NCI-H2196 (cell line): Measurements from ENCODE around the gene TNNT1.

Experiments used
- DNase-seq: peaks from one replicate; lab custom pipeline; 2025; ENCODE audit not compliant: unreplicated experiment; lab: John Stamatoyannopoulos, UW

TNNT1 gene

GRCh38 chr19:55146078-55146704 lies 2.8 kb downstream of the TNNT1 start:
- peak; percentile 73 for DNase-seq

DNA sequence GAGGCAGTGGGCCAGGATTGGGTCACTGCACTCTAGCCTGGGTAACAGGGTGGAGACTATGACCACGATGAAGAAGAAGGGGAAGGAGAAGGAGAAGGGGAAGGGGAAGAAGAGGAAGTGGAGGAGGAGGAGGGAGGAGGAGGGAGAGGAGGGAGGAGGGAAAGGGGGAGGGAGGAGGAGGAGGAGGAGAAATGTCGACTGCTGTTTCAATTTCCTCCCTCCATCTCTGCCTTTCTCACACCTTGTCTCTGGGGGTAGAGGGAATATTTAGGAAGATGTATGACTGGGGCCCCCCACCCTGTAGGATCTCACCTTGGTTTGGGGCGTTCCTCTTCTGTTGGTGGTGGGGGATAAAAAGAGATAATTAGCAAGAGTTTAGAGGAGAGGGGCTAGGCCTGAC lies 3.8 kb downstream of the TNNT1 start:
- no peak for DNase-seq

GRCh38 chr19:55141696-55142095 lies 7.3 kb downstream of the TNNT1 start:
- no peak for DNase-seq

DNA sequence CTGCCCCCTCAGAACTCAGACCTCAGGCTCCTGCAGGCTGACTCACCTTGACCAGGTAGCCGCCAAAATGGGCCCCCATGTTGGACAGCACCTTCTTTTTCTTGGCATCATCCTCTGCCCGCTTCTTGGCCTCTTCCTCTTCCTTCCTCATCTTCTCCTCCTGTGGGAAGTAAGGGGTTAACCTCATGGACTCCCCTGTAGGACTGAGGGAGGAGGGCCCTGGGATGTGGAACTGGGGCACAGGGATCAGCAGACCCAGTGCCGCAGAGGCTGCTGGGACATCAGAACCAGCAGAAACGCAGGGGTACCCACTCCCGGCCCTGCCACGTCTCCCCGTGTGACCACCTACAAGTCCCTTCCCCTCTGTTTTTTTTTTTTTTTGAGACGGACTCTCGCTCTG lies 11.1 kb downstream of the TNNT1 start:
- DNase-seq: no peak

GRCh38 chr19:55136399-55137102 lies 12.5 kb downstream of the TNNT1 start:
- DNase-seq: no peak

GRCh38 chr19:55134736-55135135 lies 14.3 kb downstream of the TNNT1 start:
- DNase-seq: no peak

GRCh38 chr19:55133639-55134444 lies 15.2 kb downstream of the TNNT1 start:
- no peak for DNase-seq

GRCh38 chr19:55132453-55133129 lies 16.4 kb downstream of the TNNT1 start:
- no peak for DNase-seq

GRCh38 chr19:55131421-55131820 lies 17.6 kb downstream of the TNNT1 start:
- DNase-seq: no peak

DNA sequence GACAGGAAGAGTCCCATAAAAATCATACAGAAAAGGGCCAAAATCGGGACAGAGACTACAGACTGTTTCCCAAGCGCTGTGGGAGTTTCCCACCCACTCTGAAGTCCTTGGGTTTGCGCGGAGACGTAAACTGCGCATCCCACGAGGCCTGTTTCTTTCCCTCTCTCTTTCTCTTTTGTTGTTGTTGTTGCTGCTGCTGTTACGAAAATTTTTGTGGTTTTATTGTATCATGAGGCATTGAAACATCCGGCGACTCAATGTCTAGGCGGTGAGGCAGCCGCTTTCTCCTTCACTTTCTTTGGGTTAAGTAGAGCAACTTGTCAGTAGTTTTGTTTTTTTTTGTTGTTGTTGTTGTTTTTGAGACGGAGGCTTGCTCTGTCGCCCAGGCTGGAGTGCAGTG lies 30.0 kb downstream of the TNNT1 start:
- DNase-seq: no peak

- no peak for DNase-seq
These were observed 30.5 kb downstream of the TNNT1 start for GRCh38 chr19:55118401-55118991.

- peak; percentile 99 for DNase-seq
These were observed 31.2 kb downstream of the TNNT1 start for GRCh38 chr19:55117663-55118391.

DNA sequence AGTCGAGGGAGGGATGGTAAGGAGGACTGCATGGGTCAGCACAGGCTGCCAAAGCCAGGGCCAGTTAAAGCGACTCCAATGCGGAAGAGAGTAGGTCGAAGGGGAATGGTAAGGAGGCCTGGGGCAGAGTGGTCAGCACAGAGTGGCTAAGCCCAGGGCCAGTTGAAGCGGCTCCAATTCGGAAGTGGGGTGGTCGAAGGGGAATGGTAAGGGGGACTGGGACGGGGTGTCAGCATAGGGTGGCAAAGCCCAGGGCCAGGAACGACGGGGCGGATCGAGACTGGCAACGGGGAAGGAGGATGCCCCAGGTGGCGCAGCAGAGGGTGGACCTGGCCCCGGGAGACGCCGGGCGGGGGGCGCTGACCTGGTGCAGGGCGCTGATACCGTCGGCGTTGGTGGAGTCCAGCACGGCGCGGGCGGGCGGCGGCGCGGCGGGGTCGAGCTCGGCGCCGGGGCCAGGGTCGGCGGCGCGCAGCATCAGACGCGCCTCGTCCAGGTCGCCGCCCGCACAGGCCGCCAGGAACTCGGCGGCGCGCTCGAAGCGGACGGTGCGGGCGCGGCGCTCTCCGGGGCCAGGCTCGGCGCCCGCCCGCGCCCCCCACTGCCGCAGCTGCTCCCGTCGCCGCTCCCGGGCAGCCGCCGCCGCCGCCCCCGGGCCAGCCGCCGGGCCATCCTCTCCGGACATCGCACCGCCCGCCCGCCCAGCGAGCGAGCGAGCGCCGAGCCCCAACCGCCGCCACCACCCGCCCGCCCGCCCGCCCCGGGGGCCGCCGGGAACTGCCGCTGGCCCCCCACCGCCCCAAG lies 31.9 kb downstream of the TNNT1 start, which contains the start of gene PPP1R12C:
Gene PPP1R12C (minus strand): TSS at position 779 of the 804 bp plus-strand sequence. CDS start 94 bp downstream, at position 685.
- DNase-seq: no peak

DNA sequence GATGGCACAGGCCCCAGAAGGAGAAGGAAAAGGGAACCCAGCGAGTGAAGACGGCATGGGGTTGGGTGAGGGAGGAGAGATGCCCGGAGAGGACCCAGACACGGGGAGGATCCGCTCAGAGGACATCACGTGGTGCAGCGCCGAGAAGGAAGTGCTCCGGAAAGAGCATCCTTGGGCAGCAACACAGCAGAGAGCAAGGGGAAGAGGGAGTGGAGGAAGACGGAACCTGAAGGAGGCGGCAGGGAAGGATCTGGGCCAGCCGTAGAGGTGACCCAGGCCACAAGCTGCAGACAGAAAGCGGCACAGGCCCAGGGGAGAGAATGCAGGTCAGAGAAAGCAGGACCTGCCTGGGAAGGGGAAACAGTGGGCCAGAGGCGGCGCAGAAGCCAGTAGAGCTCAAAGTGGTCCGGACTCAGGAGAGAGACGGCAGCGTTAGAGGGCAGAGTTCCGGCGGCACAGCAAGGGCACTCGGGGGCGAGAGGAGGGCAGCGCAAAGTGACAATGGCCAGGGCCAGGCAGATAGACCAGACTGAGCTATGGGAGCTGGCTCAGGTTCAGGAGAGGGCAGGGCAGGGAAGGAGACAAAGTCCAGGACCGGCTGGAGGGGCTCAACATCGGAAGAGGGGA lies 32.7 kb downstream of the TNNT1 start:
- DNase-seq: no peak

DNA sequence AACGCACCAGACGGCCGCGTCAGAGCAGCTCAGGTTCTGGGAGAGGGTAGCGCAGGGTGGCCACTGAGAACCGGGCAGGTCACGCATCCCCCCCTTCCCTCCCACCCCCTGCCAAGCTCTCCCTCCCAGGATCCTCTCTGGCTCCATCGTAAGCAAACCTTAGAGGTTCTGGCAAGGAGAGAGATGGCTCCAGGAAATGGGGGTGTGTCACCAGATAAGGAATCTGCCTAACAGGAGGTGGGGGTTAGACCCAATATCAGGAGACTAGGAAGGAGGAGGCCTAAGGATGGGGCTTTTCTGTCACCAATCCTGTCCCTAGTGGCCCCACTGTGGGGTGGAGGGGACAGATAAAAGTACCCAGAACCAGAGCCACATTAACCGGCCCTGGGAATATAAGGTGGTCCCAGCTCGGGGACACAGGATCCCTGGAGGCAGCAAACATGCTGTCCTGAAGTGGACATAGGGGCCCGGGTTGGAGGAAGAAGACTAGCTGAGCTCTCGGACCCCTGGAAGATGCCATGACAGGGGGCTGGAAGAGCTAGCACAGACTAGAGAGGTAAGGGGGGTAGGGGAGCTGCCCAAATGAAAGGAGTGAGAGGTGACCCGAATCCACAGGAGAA lies 33.5 kb downstream of the TNNT1 start:
- no peak for DNase-seq

GRCh38 chr19:55114566-55115145 lies 34.4 kb downstream of the TNNT1 start:
- DNase-seq: no peak

DNA sequence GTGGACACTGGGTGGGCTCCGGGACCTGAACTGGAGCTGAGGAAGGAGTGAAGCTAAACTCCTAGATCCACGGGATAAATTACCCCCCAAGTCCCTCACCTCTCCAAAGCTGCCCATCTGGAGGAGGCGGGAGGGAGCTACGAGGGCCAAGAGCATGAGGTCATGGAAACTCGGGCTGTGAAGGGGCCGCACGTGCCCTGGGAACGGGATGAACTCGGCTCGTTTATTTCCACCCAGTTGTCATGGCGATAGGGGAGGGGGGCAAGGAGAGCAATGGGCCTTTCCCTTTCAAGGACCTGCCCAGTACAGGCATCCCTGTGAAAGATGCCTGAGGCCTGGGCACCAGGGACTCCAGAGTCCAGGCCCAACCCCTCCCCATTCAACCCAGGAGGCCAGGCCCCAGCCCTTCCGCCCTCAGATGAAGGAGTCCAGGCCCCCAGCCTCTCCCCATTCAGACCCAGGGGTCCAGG lies 35.4 kb downstream of the TNNT1 start:
- peak; percentile 61 for DNase-seq
